CD4-positive, CD25-positive, alpha-beta regulatory T cell (primary cell): ENCODE results near the gene ZNF202. TPM values are rescaled to one million over a fixed set of nuclear protein-coding genes. Genes with fewer than 3 reads are reported as not detected.
A peak's percentile ranks its signal among the peaks of the same experiment; 100 is the strongest.

ENCODE experiments used
- ATAC-seq, 2 donors: fragments of 150-1000 bp; cut with Tn5 transposase; one replicate each; pipeline ENCODE4 v1.10.0; 2021; ENCODE audit warnings: low read depth in 2 of 2, moderate number of reproducible peaks in 2 of 2, moderate library complexity in 1 of 2
- DNase-seq, 3 donors: peaks; one replicate each; pipeline versions ENCODE4 v3.0.0 to v3.0.0-alpha.2; 2012 to 2022; ENCODE audit warnings: mixed read lengths in 1 of 3
- H3K27ac ChIP-seq: one replicate; pipeline ENCODE4 v1.7.0; 2013; ENCODE audit warnings: mild to moderate bottlenecking, low read length; ENCODE audit not compliant: insufficient read depth, poor library complexity, severe bottlenecking
- H3K27me3 ChIP-seq: one replicate; pipeline ENCODE4 v1.7.0; 2013; ENCODE audit warnings: low read length; ENCODE audit not compliant: control insufficient read depth, insufficient read depth
- H3K36me3 ChIP-seq: one replicate; pipeline ENCODE4 v1.7.0; 2013; ENCODE audit warnings: mild to moderate bottlenecking, low read length, moderate library complexity; ENCODE audit not compliant: control insufficient read depth, insufficient read depth
- H3K4me1 ChIP-seq: 2 replicates; pipeline ENCODE4 v1.7.0; 2013; ENCODE audit warnings: mild to moderate bottlenecking, low read length; ENCODE audit not compliant: insufficient read depth, control insufficient read depth, poor library complexity, severe bottlenecking
- H3K4me3 ChIP-seq: one replicate; pipeline ENCODE4 v1.7.0; 2013; ENCODE audit warnings: low read depth, mild to moderate bottlenecking, low read length, moderate library complexity
- H3K9me3 ChIP-seq, 2 experiments: 1 replicate in 1 of 2; 2 replicates in 1 of 2; pipeline ENCODE4 v1.7.0; 2013; ENCODE audit warnings: low read length in 2 of 2, mild to moderate bottlenecking in 1 of 2, moderate library complexity in 1 of 2; ENCODE audit not compliant: control insufficient read depth in 2 of 2
- H3K27ac Mint-ChIP-seq, 3 donors: one replicate each; pipeline ENCODE4 v1.8.0; 2020 to 2022; ENCODE audit warnings: mild to moderate bottlenecking in 3 of 3, mixed read lengths in 3 of 3, moderate library complexity in 2 of 3
- H3K27me3 Mint-ChIP-seq: one replicate; pipeline ENCODE4 v1.8.0; 2022; ENCODE audit warnings: mild to moderate bottlenecking, mixed read lengths
- H3K36me3 Mint-ChIP-seq: one replicate; pipeline ENCODE4 v1.8.0; 2020; ENCODE audit warnings: mixed read lengths
- H3K4me1 Mint-ChIP-seq, 4 donors: one replicate each; pipeline ENCODE4 v1.8.0; 2020 to 2022; ENCODE audit warnings: mixed read lengths in 4 of 4, mild to moderate bottlenecking in 1 of 4
- H3K4me3 Mint-ChIP-seq, 4 donors: one replicate each; pipeline ENCODE4 v1.8.0; 2020 to 2022; ENCODE audit warnings: mild to moderate bottlenecking in 4 of 4, mixed read lengths in 4 of 4, moderate library complexity in 3 of 4
- H3K9me3 Mint-ChIP-seq, 7 donors: one replicate each; pipeline ENCODE4 v1.8.0; 2020 to 2022; ENCODE audit warnings: mixed read lengths in 7 of 7, mild to moderate bottlenecking in 3 of 7, moderate library complexity in 2 of 7
- polyA plus RNA-seq, 4 donors: library from polyadenylated mRNA; unstranded; fragments of 300-500 nt; fragmentation: Illumina TruSeq; gene quantifications; one replicate each; pipeline ENCODE4 v1.2.3, GENCODE V29; 2021
- total RNA-seq: library from RNA; stranded (reverse); gene quantifications from one replicate; pipeline ENCODE4 v1.2.3, GENCODE V29; 2022

ZNF202 gene
- total RNA-seq = 14.6 TPM
- polyA plus RNA-seq = 1 to 10 TPM; 5.9 to 8.2 (median 7.2) TPM

- Mint-ChIP-seq H3K27ac (peak within 1 kb of the TSS; percentile 88 to 95 (median 94)), H3K4me1 (peaks cover 16 to 55% (median 40%) of the 10 kb centered on the region in 4 donors), H3K4me3 (peak within 1 kb of the TSS; percentile 90 to 99 (median 98)), H3K36me3 (peaks cover 18% of the 10 kb centered on the region), H3K27me3 (peaks cover 9% of the 10 kb centered on the region), H3K9me3 (peaks cover 0 to 4% (median 0%) of the 10 kb centered on the region in 7 donors)
- peak; percentile 96 to 97 for ATAC-seq
- peaks cover 12% of the 10 kb centered on the region for H3K36me3 ChIP-seq
- peak; percentile 86 to 94 (median 90) for DNase-seq
- H3K4me3 ChIP-seq = peak within 1 kb of the TSS; percentile 95
- H3K4me1 ChIP-seq = peaks cover 23% of the 10 kb centered on the region
- H3K27me3 ChIP-seq = no peaks in the 10 kb centered on the region
- H3K27ac ChIP-seq = peak within 1 kb of the TSS; percentile 78
- H3K9me3 ChIP-seq = no peaks in the 10 kb centered on the region
Observed at GRCh38 chr11:123741159-123742030, at the start of gene ZNF202. TSS of gene ZNF202 (minus strand) at chr11:123741660. CDS start at chr11:123730888, 10,772 bp downstream.

- Histone ChIP-seq H3K36me3 (no peaks in the 10 kb centered on the region), H3K4me1 (no peaks in the 10 kb centered on the region), H3K4me3 (no peak overlapping the region), H3K27me3 (peaks cover under 1% of the 10 kb centered on the region), H3K9me3 (no peaks in the 10 kb centered on the region), H3K27ac (no peak overlapping the region)
- Mint-ChIP-seq H3K36me3 (no peaks in the 10 kb centered on the region), H3K27ac (no peak overlapping the region), H3K27me3 (peaks cover 6% of the 10 kb centered on the region), H3K4me3 (no peak overlapping the region), H3K4me1 (no peaks in the 10 kb centered on the region), H3K9me3 (peaks cover 0 to 9% (median 3%) of the 10 kb centered on the region in 7 donors)
- ATAC-seq (no peak), DNase-seq (no peak)
Observed at GRCh38 chr11:123783536-123783935, 42.1 kb upstream of the ZNF202 start.

- Mint-ChIP-seq H3K4me1 (no peaks in the 10 kb centered on the region), H3K9me3 (no peaks in the 10 kb centered on the region), H3K27me3 (peaks cover 6% of the 10 kb centered on the region), H3K27ac (no peak overlapping the region), H3K36me3 (no peaks in the 10 kb centered on the region), H3K4me3 (no peak overlapping the region)
- no peaks in the 10 kb centered on the region for H3K4me1 ChIP-seq
- H3K27ac ChIP-seq = no peak overlapping the region
- no peak overlapping the region for H3K4me3 ChIP-seq
- H3K27me3 ChIP-seq = peaks cover 3% of the 10 kb centered on the region
- no peaks in the 10 kb centered on the region for H3K9me3 ChIP-seq
- DNase-seq (no peak), ATAC-seq (no peak)
- H3K36me3 ChIP-seq = no peaks in the 10 kb centered on the region
Observed at GRCh38 chr11:123778511-123778910, 37.1 kb upstream of the ZNF202 start.

GRCh38 chr11:123775715-123776549, 34.5 kb upstream of the ZNF202 start:
- Mint-ChIP-seq H3K9me3 (peaks cover 0 to 1% (median 0%) of the 10 kb centered on the region in 7 donors), H3K27ac (no peak overlapping the region), H3K4me1 (no peaks in the 10 kb centered on the region), H3K27me3 (no peaks in the 10 kb centered on the region), H3K36me3 (no peaks in the 10 kb centered on the region), H3K4me3 (no peak overlapping the region)
- no peaks in the 10 kb centered on the region for H3K36me3 ChIP-seq
- H3K4me1 ChIP-seq = no peaks in the 10 kb centered on the region
- no peak overlapping the region for H3K4me3 ChIP-seq
- ATAC-seq = no peak
- H3K27me3 ChIP-seq = peaks cover 3% of the 10 kb centered on the region
- no peak for DNase-seq
- H3K9me3 ChIP-seq = no peaks in the 10 kb centered on the region
- no peak overlapping the region for H3K27ac ChIP-seq

- H3K9me3 Mint-ChIP-seq = peaks cover 0 to 1% (median 0%) of the 10 kb centered on the region in 7 donors
- H3K27ac ChIP-seq = no peak overlapping the region
- H3K27ac Mint-ChIP-seq = no peak overlapping the region
- H3K4me1 Mint-ChIP-seq = no peaks in the 10 kb centered on the region
- no peak overlapping the region for H3K4me3 Mint-ChIP-seq
- no peaks in the 10 kb centered on the region for H3K9me3 ChIP-seq
- H3K36me3 Mint-ChIP-seq = no peaks in the 10 kb centered on the region
- no peaks in the 10 kb centered on the region for H3K36me3 ChIP-seq
- H3K4me1 ChIP-seq = no peaks in the 10 kb centered on the region
- DNase-seq (no peak), ATAC-seq (no peak)
- H3K27me3 Mint-ChIP-seq = peaks cover 3% of the 10 kb centered on the region
- no peak overlapping the region for H3K4me3 ChIP-seq
- peaks cover 3% of the 10 kb centered on the region for H3K27me3 ChIP-seq
Observed at GRCh38 chr11:123775289-123775688, 33.8 kb upstream of the ZNF202 start.

GRCh38 chr11:123773959-123774358, 32.5 kb upstream of the ZNF202 start:
- H3K27me3 Mint-ChIP-seq = peaks cover 10% of the 10 kb centered on the region
- H3K4me3 Mint-ChIP-seq = no peak overlapping the region
- no peaks in the 10 kb centered on the region for H3K4me1 Mint-ChIP-seq
- no peak for DNase-seq
- no peaks in the 10 kb centered on the region for H3K36me3 Mint-ChIP-seq
- no peaks in the 10 kb centered on the region for H3K9me3 ChIP-seq
- H3K27ac ChIP-seq = no peak overlapping the region
- H3K27ac Mint-ChIP-seq = no peak overlapping the region
- H3K36me3 ChIP-seq = no peaks in the 10 kb centered on the region
- ATAC-seq = no peak
- no peaks in the 10 kb centered on the region for H3K4me1 ChIP-seq
- H3K9me3 Mint-ChIP-seq = peaks cover 0 to 1% (median 0%) of the 10 kb centered on the region in 7 donors
- H3K4me3 ChIP-seq = no peak overlapping the region
- peaks cover 3% of the 10 kb centered on the region for H3K27me3 ChIP-seq

- no peaks in the 10 kb centered on the region for H3K4me1 ChIP-seq
- H3K27ac Mint-ChIP-seq = no peak overlapping the region
- H3K4me3 ChIP-seq = no peak overlapping the region
- peaks cover 12% of the 10 kb centered on the region for H3K27me3 Mint-ChIP-seq
- H3K27me3 ChIP-seq = no peaks in the 10 kb centered on the region
- H3K4me3 Mint-ChIP-seq = no peak overlapping the region
- no peak overlapping the region for H3K27ac ChIP-seq
- no peaks in the 10 kb centered on the region for H3K4me1 Mint-ChIP-seq
- ATAC-seq (no peak), DNase-seq (no peak)
- no peaks in the 10 kb centered on the region for H3K36me3 ChIP-seq
- peaks cover 0 to 1% (median 0%) of the 10 kb centered on the region in 7 donors for H3K9me3 Mint-ChIP-seq
- no peaks in the 10 kb centered on the region for H3K36me3 Mint-ChIP-seq
- H3K9me3 ChIP-seq = no peaks in the 10 kb centered on the region
Observed at GRCh38 chr11:123773026-123773425, 31.6 kb upstream of the ZNF202 start.
